Activated T-helper 1 cell treated with Interleukin-2 at 50 U/mL for 16 hours (primary cell): Measurements from ENCODE around the gene AGAP6.
"Not testable (repeated sequence)": the region's sequence is repeated elsewhere in the genome, so short reads cannot be mapped to it uniquely, and the experiment has no call there.

ENCODE experiments used
- DNase-seq: peaks from one replicate; pipeline ENCODE4 v3.0.0-alpha.2; 2020; ENCODE audit warnings: low read depth

The AGAP6 gene

GRCh38 chr10:49988376-49988775 is at the start of gene AGAP6:
Gene AGAP6, plus strand, starts transcription at chr10:49988406. Its CDS starts 310 bp downstream, at chr10:49988716.
- DNase-seq = not testable (repeated sequence)

- DNase-seq = peak; percentile 74
Measured at GRCh38 chr10:49941447-49942338, 46.5 kb upstream of the AGAP6 start, which contains the start of the genes PARG and TIMM23B. Gene PARG, minus strand, starts transcription at chr10:49942027. Its CDS starts 302 bp downstream, at chr10:49941725. Gene TIMM23B, plus strand, starts transcription at chr10:49942053. Its CDS starts 142 bp downstream, at chr10:49942195.

DNA sequence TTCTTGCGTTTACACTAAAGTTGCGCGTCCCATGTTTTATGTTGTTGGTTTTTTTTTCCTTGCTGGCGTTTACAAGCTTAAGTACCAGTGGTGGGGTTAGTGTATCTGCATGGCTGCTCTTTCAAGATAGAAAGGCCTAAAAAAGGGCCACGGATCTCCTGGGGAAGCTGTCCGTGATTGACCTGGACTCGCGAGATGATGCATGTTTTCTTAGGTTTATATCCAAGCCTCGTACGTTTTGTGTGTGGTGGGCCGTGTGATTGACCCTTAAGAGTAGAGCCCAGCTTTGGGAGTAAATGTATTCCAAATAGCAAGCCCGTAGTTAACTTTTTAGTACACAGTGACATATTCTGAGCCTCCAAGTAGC is 45.9 kb upstream of the AGAP6 start:
- DNase-seq = not testable (repeated sequence)

DNA sequence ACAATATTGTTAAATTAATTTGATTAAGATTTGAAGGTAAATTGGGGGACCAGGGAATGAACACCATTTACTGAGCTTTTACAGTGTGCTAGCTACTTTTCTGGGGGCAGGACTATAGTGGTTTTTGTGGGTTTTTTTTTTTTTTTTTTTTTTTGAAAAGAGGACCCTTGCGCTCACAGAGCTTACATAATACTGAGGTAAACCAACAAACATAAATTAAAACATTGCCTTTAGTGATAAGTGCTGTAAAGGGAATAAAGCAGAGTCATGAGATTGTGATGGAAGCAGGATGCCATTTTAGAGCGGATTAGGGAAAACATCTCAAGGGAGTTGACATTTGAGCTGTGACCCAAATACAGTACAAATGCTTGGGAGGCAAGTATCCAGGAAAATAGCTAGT is 44.6 kb upstream of the AGAP6 start:
- DNase-seq = not testable (repeated sequence)

GRCh38 chr10:49948142-49948541 is 40.1 kb upstream of the AGAP6 start:
- DNase-seq = not testable (repeated sequence)

DNA sequence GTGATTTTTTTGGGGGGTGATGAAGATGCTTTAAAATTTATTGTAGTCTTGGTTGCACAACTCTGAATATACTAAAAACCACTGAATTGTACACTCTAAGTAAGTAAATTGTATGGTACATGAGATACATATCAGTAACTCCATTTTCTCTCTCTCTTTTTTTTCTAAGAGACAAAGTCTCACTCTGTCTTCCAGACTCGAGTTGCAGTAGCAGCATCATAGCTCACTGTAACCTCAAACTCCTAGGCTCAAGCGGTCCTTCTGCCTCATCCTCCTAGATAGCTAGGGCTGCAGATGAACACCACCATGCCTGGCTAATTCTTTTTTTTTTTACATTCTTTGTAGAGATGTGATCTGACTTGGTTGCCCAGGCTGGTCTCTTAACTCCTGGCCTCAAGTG is 39.5 kb upstream of the AGAP6 start:
- DNase-seq = not testable (repeated sequence)

DNA sequence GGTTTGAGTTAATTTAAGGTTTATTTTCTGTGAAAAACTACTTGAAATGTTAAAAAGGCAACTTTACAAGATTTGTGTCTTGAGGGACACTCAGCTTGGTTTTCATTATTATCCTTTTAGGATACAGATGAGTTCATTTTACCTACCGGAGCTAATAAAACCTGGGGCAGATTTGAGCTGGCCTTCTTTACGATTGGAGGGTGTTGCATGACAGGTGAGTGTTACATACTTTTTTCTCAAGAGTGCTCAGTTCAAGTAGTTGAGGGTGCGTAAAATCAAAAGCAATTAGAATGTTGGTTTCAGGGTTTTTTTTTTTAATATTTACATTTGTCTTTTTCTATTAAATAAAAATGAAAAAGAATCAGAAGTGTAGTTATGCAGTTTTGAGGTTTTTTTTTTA is 36.2 kb upstream of the AGAP6 start:
- not testable (repeated sequence) for DNase-seq

DNA sequence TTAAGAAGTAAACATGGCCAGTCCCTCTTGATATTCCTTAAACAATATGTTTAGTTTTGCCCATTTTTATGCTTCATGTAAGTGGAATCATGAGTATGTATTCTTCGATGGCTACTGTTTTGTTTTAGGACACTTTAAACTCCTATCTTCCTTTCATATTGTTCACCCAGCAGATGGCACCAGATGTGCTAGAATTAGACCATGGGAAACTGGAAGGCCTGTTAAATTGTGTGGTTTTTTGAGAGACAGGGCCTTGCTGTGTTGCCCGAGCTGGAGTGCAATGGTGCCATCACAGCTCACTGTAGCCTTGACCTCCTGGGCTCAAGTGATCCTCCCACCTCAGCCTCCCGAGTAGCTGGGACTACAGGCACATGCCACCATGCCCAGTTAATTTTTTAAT is 35.1 kb upstream of the AGAP6 start:
- DNase-seq = not testable (repeated sequence)

GRCh38 chr10:49970331-49970857 is 17.8 kb upstream of the AGAP6 start:
- DNase-seq = not testable (repeated sequence)

DNA sequence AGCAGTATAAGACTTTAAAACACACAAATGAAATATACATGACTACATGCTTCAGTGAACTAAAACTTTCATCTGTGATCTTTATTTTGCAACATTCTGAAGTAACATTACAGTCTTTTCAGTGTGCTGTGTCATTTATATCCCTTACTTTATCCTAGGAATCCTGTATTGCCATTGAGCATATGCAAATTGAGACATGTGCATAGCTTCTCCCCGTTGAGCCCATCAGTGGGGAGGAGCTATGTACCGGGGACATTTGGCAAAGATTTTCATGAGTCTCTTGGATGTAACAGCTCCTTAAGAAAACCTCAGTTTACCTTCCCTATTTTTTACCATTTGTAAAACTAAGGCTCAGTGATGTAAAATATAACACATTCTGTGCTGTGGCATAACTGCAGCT is 16.7 kb upstream of the AGAP6 start:
- not testable (repeated sequence) for DNase-seq

GRCh38 chr10:49972094-49972493 is 16.1 kb upstream of the AGAP6 start:
- DNase-seq = not testable (repeated sequence)

DNA sequence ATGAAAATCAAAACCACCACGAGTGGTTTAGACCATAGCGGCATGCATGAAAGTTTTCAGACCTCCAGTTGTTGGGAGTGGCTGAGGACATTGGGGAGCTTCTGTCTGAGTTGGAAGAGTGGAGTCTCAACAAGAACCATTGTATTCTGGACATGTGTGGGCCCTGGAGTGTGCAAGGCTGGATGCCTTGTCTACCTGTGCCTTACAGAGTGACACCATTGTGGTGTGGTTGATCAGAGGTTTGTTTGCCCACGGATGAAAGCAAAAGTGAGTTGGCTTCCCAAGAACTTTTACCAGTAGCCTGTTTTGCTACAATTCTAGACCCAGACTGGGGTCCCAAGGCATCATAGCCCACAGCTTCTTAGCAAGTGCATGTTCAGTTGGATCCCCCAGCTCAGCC is 10.4 kb upstream of the AGAP6 start:
- DNase-seq = not testable (repeated sequence)

GRCh38 chr10:49987207-49987606 is 999 bp upstream of the AGAP6 start:
- not testable (repeated sequence) for DNase-seq

GRCh38 chr10:49995321-49995720 is 7.1 kb downstream of the AGAP6 start:
- DNase-seq = not testable (repeated sequence)

DNA sequence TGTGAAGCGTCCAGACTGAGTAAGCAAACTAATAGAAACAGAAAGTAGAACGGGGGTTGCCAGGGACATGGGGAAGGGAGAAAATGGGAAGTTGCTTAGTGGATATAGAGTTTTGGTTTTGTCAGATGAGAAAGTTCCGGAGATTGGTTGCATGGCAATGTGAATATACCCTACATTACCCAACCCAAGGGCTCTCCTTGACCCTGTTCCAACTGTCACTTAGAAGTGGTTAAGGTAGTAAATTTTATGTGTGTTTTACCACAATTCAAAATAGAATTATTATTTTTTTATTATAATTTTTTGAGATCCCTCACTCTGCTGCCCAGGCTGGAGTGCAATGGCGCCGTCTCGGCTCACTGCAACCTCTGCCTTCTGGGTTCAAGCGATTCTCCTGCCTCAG is 25.8 kb downstream of the AGAP6 start:
- DNase-seq = not testable (repeated sequence)

DNA sequence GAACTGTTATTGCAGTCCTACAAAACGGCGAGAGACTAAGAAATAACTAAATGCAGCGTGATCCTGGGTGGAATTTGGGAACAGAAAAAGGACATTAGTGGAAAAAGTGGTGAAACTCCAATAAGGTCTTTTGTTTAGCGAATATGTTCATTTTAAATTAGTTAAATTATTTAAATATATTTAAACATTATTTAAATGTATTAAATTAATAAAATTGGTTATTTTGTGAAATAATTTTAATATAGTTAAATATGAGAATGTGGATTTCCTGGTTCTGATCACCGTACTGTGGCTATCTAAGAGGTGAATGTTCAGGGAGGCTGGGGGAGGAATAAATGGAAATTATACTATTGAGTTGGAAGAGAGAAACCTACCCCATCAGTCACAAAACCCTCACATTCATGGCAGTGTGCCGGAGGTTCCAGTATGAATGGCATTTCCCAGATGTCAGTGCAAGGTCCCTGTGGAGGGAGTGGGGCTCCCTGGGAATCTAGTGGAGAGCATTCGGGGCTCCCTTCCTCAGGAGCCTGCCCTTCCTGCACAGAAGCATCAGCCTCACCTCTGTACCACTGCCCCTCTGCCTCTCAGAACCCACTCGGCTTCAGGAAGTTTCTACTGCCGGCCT is 27.5 kb downstream of the AGAP6 start:
- not testable (repeated sequence) for DNase-seq

- DNase-seq = not testable (repeated sequence)
Measured at GRCh38 chr10:50016926-50017325, 28.7 kb downstream of the AGAP6 start.

DNA sequence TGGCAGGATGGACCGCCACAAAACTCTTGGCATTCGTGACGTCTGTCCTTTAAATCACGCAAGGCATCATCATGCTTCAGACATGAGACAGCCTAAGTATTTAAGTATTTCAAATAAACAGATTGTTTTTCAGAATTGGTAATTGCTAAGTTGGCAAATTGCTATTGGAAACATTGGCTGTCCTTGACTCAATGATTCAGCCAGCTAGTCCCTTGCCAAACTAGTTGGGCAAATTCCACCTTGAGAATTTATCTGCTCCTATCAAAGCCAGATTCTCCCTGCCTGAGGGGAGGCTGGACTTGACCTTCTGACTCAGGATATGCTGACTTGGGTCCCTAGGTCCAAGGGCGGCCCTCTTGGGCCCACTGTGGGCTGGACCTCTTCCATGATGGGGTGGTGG is 29.4 kb downstream of the AGAP6 start:
- DNase-seq = not testable (repeated sequence)

GRCh38 chr10:50019279-50019678 is 31.1 kb downstream of the AGAP6 start:
- DNase-seq = not testable (repeated sequence)

DNA sequence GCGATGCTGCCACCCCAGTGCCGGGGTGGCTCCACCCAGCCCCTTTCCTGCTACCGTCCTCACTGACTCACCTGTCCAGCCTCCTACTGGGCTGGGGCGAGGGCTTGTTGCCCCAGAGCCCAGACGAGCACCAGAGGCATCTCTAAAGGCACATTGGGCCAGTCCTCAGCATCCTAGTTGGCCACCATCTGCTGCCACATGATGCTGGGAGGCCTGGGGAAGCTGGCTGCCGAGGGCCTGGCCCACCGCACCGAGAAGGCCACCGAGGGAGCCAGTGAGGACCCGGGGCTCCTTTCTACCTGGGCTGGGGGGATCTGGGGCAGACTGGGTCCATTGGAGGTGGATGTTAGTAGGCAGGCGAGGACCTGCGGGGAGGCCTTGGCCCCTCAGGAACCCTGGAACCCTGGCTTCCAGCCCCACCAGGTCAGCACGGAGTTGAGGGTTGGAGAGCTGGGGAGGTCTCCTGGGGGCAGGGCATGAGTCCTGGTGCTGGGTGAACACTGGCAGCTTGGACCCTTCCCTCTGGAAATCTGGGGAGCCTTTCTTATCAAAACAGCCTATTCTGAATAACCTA is 32.3 kb downstream of the AGAP6 start:
- not testable (repeated sequence) for DNase-seq

- no peak for DNase-seq
Measured at GRCh38 chr10:50021646-50022045, 33.4 kb downstream of the AGAP6 start.

DNA sequence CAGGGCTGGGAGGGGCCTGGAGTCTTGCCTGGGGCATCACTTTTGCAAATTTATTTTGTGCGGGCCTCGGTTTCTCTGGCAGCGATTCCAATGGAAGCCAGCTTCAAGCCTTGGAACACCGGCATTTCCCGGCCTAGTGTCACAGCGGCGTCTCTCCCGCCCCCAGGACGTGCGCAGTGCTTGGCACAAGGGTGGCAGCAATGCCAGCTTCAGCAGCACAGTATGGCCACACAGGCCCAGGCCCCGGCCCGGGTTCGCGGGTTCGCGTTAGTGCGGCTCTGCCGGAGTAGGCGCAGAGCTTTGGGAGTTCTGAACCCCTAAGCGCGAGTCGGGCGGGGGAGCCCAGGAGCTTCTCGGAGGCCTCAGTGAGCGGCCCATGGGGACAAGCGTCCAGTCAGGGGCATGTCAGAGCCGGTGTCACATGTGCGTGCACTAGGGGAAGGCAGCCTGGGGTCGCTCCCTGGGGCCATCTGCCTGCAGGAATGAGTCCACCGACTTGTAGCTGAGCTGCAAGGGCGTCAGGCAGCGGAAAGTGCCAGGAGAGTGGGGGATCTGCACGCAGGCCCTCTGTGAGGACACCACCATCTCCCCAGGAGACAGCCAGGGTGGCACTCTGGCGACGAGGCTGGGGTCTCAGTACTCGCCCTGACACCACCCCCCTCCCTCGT is 36.6 kb downstream of the AGAP6 start:
- DNase-seq = not testable (repeated sequence)
